Activated CD4-positive, alpha-beta memory T cell treated with anti-CD3 and anti-CD28 coated beads for 36 hours (primary cell): ENCODE measurements around the gene CCNB1. TPM values are rescaled to one million over a fixed set of nuclear protein-coding genes. Genes with fewer than 3 reads are reported as not detected.
A peak's percentile ranks its signal among the peaks of the same experiment; 100 is the strongest.
"Not testable (repeated sequence)": the region's sequence is repeated elsewhere in the genome, so short reads cannot be mapped to it uniquely, and the experiment has no call there.

Experiments used
- CTCF ChIA-PET: fragments of 350-600 bp; sonication (Branson Sonifier 250); formaldehyde crosslinking; loops from one replicate; lab custom pipeline; 2021; ENCODE audit warnings: antibody characterized with exemption, inconsistent platforms; lab: Charles Lee
- POLR2A ChIA-PET: fragments of 350-600 bp; sonication (Branson Sonifier 250); formaldehyde crosslinking; loops from one replicate; lab custom pipeline; 2021; ENCODE audit warnings: antibody characterized with exemption; lab: Charles Lee
- DNase-seq: peaks from one replicate; pipeline ENCODE4 v3.0.0-alpha.2; 2020
- H3K27ac Mint-ChIP-seq: one replicate; pipeline ENCODE4 v1.8.0; 2021; ENCODE audit warnings: mixed read lengths
- H3K27me3 Mint-ChIP-seq: one replicate; pipeline ENCODE4 v1.8.0; 2021; ENCODE audit warnings: mixed read lengths
- H3K36me3 Mint-ChIP-seq: one replicate; pipeline ENCODE4 v1.8.0; 2021; ENCODE audit warnings: mixed read lengths
- H3K4me1 Mint-ChIP-seq: one replicate; pipeline ENCODE4 v1.8.0; 2021; ENCODE audit warnings: low read depth, mixed read lengths
- H3K4me3 Mint-ChIP-seq: one replicate; pipeline ENCODE4 v1.8.0; 2021; ENCODE audit warnings: mild to moderate bottlenecking, mixed read lengths
- H3K9me3 Mint-ChIP-seq: one replicate; pipeline ENCODE4 v1.8.0; 2021; ENCODE audit warnings: mixed read lengths
- intact Hi-C: fragments of 100-400 bp; cut with micrococcal nuclease; formaldehyde crosslinking; loops from one replicate; pipeline ENCODE4 v1.15.1; 2023
- total RNA-seq, 2 experiments: library from RNA; stranded (reverse); gene quantifications; one replicate each; pipeline ENCODE4 v1.2.3, GENCODE V29; 2021

Gene CCNB1
- total RNA-seq = 100 to 1,000 TPM; 178 to 189 TPM

GRCh38 chr5:69166686-69167492 lies at the start of gene CCNB1:
Gene CCNB1 (plus strand): TSS chr5:69167150. CDS start chr5:69167263, 113 bp downstream.
- ChIA-PET POLR2A (interaction anchor here (0.6 to 1.9 kb wide), 5 partner anchors 11 to 101 kb away, joined by 3 to 13 read pairs (median 5); partner anchors contain the start of genes CENPH and SLC30A5), CTCF (interaction anchor here (0.6 to 2.4 kb wide), 2 partner anchors 73 to 246 kb away, joined by 4 to 11 read pairs; partner anchors contain the start of gene SLC30A5)
- intact Hi-C loops = loop anchor here (1.0 to 10.0 kb wide), 6 partner anchors 22 to 202 kb away; partner anchors contain the start of genes AK6, CDK7, CENPH and RAD17
- peak within 1 kb of the TSS; percentile 92 for H3K4me3 Mint-ChIP-seq
- peak within 1 kb of the TSS; percentile 78 for H3K27ac Mint-ChIP-seq
- peaks cover 28% of the 10 kb centered on the region for H3K36me3 Mint-ChIP-seq
- peaks cover 28% of the 10 kb centered on the region for H3K4me1 Mint-ChIP-seq
- H3K9me3 Mint-ChIP-seq = no peaks in the 10 kb centered on the region
- peak; percentile 99 for DNase-seq
- H3K27me3 Mint-ChIP-seq = no peaks in the 10 kb centered on the region

DNA sequence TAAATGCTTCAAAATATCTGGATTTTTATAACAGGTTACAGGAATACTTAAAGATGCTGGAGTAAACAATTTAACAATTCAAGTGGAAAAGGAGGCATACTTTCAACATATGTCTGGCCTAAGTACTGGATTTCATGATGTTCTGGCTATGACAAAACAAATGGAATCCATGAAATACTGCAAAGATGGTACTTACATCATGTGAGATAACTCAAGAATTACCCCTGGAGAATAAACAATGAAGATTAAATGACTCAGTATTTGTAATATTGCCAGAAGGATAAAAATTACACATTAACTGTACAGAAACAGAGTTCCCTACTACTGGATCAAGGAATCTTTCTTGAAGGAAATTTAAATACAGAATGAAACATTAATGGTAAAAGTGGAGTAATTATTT lies 37.5 kb upstream of the CCNB1 start:
- ChIA-PET CTCF (no interaction called here), POLR2A (no interaction called here)
- no peaks in the 10 kb centered on the region for H3K9me3 Mint-ChIP-seq
- intact Hi-C loops = no loop called here
- no peaks in the 10 kb centered on the region for H3K27me3 Mint-ChIP-seq
- peaks cover 23% of the 10 kb centered on the region for H3K36me3 Mint-ChIP-seq
- DNase-seq = no peak
- H3K4me3 Mint-ChIP-seq = no peak overlapping the region
- H3K27ac Mint-ChIP-seq = no peak overlapping the region
- H3K4me1 Mint-ChIP-seq = no peaks in the 10 kb centered on the region

- no peaks in the 10 kb centered on the region for H3K9me3 Mint-ChIP-seq
- intact Hi-C loops = no loop called here
- DNase-seq = no peak
- POLR2A ChIA-PET = no interaction called here
- CTCF ChIA-PET = no interaction called here
- no peaks in the 10 kb centered on the region for H3K27me3 Mint-ChIP-seq
- no peak overlapping the region for H3K4me3 Mint-ChIP-seq
- H3K4me1 Mint-ChIP-seq = no peaks in the 10 kb centered on the region
- no peak overlapping the region for H3K27ac Mint-ChIP-seq
- peaks cover 20% of the 10 kb centered on the region for H3K36me3 Mint-ChIP-seq
Measured at GRCh38 chr5:69130241-69130640, 36.7 kb upstream of the CCNB1 start.

DNA sequence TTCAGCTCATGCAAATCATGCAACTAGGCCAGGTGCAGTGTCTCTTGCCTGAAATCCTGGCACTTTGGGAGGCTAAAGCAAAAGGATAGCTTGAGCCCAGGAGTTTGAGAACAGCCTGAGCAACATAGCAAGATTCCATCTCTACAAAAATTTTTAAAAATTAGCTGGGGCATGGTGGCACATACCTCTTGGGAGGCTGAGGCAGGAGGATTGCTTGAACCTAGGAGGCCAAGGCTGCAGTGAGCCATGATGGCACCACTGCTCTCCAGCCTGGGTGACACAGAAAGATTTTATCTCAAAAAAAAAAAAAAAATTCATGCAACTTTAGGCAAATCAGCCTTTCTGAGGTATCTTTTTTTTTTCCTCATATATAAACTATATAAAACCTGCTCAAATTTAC lies 35.6 kb upstream of the CCNB1 start:
- no peaks in the 10 kb centered on the region for H3K4me1 Mint-ChIP-seq
- ChIA-PET POLR2A (no interaction called here), CTCF (no interaction called here)
- peaks cover 17% of the 10 kb centered on the region for H3K36me3 Mint-ChIP-seq
- no peaks in the 10 kb centered on the region for H3K27me3 Mint-ChIP-seq
- no peaks in the 10 kb centered on the region for H3K9me3 Mint-ChIP-seq
- DNase-seq = no peak
- no peak overlapping the region for H3K4me3 Mint-ChIP-seq
- no peak overlapping the region for H3K27ac Mint-ChIP-seq
- intact Hi-C loops = no loop called here

- ChIA-PET CTCF (no interaction called here), POLR2A (no interaction called here)
- no peaks in the 10 kb centered on the region for H3K9me3 Mint-ChIP-seq
- no peaks in the 10 kb centered on the region for H3K27me3 Mint-ChIP-seq
- H3K36me3 Mint-ChIP-seq = peaks cover 6% of the 10 kb centered on the region
- no peak for DNase-seq
- intact Hi-C loops = no loop called here
- no peak overlapping the region for H3K4me3 Mint-ChIP-seq
- no peak overlapping the region for H3K27ac Mint-ChIP-seq
- H3K4me1 Mint-ChIP-seq = no peaks in the 10 kb centered on the region
Measured at GRCh38 chr5:69134126-69134525, 32.8 kb upstream of the CCNB1 start.

DNA sequence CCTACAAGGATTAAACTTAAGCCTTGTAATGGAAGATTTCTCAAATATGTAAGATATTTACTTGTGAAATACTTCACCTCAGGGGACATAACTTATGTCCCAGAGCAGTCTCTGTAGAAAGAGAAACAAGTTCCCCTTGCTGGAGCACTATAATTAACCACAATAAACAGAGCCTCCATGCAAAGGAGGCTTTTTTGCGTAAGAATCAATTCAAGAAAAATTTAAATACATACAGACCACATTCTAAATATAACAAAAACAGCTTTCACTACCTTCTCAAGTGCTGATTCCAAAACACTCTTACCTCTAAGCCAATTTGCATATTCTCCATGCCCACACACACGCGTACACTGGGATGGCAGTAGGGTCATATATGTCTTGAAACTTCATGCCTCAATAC lies 30.7 kb upstream of the CCNB1 start:
- Mint-ChIP-seq H3K27ac (no peak overlapping the region), H3K9me3 (peaks cover 9% of the 10 kb centered on the region), H3K27me3 (no peaks in the 10 kb centered on the region), H3K4me3 (no peak overlapping the region), H3K36me3 (peaks cover 5% of the 10 kb centered on the region), H3K4me1 (no peaks in the 10 kb centered on the region)
- DNase-seq = no peak
- intact Hi-C loops = no loop called here
- CTCF ChIA-PET = no interaction called here
- POLR2A ChIA-PET = no interaction called here

GRCh38 chr5:69137208-69137607 lies 29.7 kb upstream of the CCNB1 start:
- H3K27me3 Mint-ChIP-seq, H3K36me3 Mint-ChIP-seq, POLR2A ChIA-PET, H3K9me3 Mint-ChIP-seq, CTCF ChIA-PET, H3K4me3 Mint-ChIP-seq, H3K27ac Mint-ChIP-seq, intact Hi-C loops, DNase-seq, H3K4me1 Mint-ChIP-seq: not testable (repeated sequence)

DNA sequence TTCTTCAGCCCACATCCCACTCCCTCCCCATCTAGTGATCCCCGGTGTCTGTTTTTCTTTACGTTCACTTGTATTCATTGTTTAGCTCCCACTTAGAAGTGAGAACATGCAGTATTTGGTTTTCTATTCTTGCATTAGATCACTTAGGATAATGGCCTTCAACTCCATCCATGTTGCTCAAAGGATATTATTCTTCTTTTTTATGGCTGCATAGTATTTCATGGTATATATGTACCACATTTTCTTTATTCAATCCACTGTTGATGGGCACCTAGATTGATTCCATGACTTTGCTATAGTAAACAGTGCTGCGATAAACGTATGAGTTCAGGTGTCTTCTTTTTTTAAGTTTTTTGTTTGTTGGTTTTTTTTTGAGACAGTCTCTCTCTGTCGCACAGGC lies 29.1 kb upstream of the CCNB1 start:
- Mint-ChIP-seq H3K36me3 (peaks cover 5% of the 10 kb centered on the region), H3K27me3 (no peaks in the 10 kb centered on the region), H3K27ac (no peak overlapping the region), H3K9me3 (peaks cover 10% of the 10 kb centered on the region), H3K4me1 (no peaks in the 10 kb centered on the region), H3K4me3 (no peak overlapping the region)
- no peak for DNase-seq
- ChIA-PET CTCF (no interaction called here), POLR2A (no interaction called here)
- intact Hi-C loops = no loop called here

DNA sequence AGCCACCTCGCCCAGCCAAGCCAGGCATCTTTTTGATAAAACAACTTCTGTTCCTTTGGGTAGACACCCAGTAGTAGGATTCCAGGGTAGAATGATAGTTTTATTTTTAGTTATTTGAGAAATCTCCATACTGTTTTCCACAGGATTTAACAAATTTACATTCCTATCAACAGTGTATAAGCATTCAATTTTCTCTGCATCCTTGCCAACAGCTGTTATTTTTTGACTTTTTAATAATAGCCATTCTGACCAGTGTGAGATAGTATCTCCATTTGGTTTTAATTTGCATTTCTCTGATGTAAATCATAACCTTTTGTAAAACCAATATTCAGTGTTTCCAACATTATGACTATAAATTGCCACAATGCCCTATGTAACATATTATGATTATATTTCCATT lies 28.2 kb upstream of the CCNB1 start:
- ChIA-PET POLR2A (no interaction called here), CTCF (no interaction called here)
- H3K36me3 Mint-ChIP-seq = peaks cover under 1% of the 10 kb centered on the region
- peaks cover 10% of the 10 kb centered on the region for H3K9me3 Mint-ChIP-seq
- no peaks in the 10 kb centered on the region for H3K27me3 Mint-ChIP-seq
- no peak for DNase-seq
- H3K4me3 Mint-ChIP-seq = no peak overlapping the region
- no peaks in the 10 kb centered on the region for H3K4me1 Mint-ChIP-seq
- intact Hi-C loops = no loop called here
- no peak overlapping the region for H3K27ac Mint-ChIP-seq

DNA sequence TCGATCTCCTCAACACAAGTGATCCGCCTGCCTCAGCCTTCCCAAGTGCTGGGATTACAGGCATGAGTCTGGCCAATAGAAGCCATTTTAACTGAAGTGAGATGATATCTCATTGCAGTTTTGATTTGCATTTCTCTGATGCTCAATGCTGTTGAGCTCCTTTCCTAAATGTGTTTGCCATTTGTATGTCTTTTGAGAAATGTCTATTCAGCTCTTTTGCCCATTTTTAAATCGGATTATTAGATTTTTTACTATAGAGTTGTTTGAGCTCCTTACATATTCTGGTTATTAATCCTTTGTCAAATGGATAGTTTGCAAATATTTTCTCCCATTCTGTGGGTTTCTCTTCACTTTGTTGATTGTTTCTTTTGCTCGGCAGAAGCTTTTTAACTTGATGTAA lies 26.7 kb upstream of the CCNB1 start:
- H3K27me3 Mint-ChIP-seq, H3K4me3 Mint-ChIP-seq, DNase-seq, POLR2A ChIA-PET, H3K9me3 Mint-ChIP-seq, intact Hi-C loops, H3K27ac Mint-ChIP-seq, H3K4me1 Mint-ChIP-seq, H3K36me3 Mint-ChIP-seq: not testable (repeated sequence)
- CTCF ChIA-PET = interaction anchor here (1.1 kb wide), 1 partner anchor 46 kb away, joined by 3 read pairs; the partner anchor contains the start of gene SLC30A5

DNA sequence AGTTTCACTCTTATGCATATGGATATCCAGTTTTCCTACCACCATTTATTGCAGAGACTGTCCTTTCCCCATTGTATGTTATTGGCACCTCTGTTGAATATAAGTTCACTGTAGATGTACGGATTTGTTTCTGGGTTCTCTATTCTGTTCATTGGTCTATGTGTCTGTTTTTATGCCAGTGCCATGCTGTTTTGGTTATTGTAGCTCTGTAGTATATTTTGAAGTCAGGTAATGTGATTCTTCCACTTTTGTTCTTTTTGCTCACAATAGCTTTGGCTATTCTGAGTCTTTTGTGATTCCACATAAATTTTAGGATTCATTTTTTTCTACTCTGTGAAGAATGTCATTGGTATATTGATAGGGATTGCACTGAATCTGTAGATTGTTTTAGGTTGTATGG lies 26.1 kb upstream of the CCNB1 start:
- Mint-ChIP-seq H3K36me3 (no peaks in the 10 kb centered on the region), H3K27ac (no peak overlapping the region), H3K9me3 (peaks cover 10% of the 10 kb centered on the region), H3K27me3 (no peaks in the 10 kb centered on the region), H3K4me3 (no peak overlapping the region), H3K4me1 (no peaks in the 10 kb centered on the region)
- DNase-seq = no peak
- ChIA-PET CTCF (no interaction called here), POLR2A (interaction anchor here (1.2 kb wide), 1 partner anchor 232 kb away, joined by 3 read pairs; no protein-coding TSS in a partner anchor)
- intact Hi-C loops = no loop called here

DNA sequence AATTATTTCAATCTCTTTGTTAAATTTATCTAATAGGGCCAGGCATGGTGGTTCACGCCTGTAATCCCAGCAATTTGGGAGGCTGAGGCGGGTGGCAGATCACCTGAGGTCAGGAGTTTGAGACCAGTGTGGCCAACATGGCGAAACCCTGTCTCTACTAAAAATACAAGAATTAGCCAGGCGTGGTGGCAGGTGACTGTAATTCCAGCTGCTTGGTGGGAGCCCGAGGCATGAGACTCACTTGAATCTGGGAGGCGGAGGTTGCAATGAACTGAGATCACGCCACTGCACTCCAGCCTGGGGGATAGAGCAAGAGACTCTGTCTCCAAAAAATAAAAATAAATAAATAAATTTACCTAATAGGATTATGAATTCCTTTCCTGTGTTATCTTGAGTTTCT lies 18.4 kb upstream of the CCNB1 start:
- H3K27ac Mint-ChIP-seq, DNase-seq, H3K27me3 Mint-ChIP-seq, POLR2A ChIA-PET, H3K4me3 Mint-ChIP-seq, CTCF ChIA-PET, H3K4me1 Mint-ChIP-seq, H3K36me3 Mint-ChIP-seq, intact Hi-C loops, H3K9me3 Mint-ChIP-seq: not testable (repeated sequence)
